ENCODE results near the gene ERC1. TPM values are rescaled to one million over a fixed set of nuclear protein-coding genes. Genes with fewer than 3 reads are reported as not detected.

The ERC1 gene
- total RNA-seq, 1 donor from 2014 or later = 82.2 TPM

GRCh38 chr12:1539135-1539534 is 548.1 kb downstream of the ERC1 start:
- Mint-ChIP-seq H3K9me3 (ENCODE audit: unreplicated experiment) (peaks cover 2% of the 10 kb centered on the region), H3K27me3 (ENCODE audit: unreplicated experiment) (peaks cover 11% of the 10 kb centered on the region), H3K27ac (ENCODE audit: unreplicated experiment) (no peak overlapping the region), H3K4me1 (ENCODE audit: low read depth, unreplicated experiment) (no peaks in the 10 kb centered on the region), H3K4me3 (ENCODE audit: unreplicated experiment) (no peak overlapping the region), H3K36me3 (ENCODE audit: unreplicated experiment) (no peaks in the 10 kb centered on the region)
- no peak for DNase-seq
- TF ChIP-seq, protein P1, sequence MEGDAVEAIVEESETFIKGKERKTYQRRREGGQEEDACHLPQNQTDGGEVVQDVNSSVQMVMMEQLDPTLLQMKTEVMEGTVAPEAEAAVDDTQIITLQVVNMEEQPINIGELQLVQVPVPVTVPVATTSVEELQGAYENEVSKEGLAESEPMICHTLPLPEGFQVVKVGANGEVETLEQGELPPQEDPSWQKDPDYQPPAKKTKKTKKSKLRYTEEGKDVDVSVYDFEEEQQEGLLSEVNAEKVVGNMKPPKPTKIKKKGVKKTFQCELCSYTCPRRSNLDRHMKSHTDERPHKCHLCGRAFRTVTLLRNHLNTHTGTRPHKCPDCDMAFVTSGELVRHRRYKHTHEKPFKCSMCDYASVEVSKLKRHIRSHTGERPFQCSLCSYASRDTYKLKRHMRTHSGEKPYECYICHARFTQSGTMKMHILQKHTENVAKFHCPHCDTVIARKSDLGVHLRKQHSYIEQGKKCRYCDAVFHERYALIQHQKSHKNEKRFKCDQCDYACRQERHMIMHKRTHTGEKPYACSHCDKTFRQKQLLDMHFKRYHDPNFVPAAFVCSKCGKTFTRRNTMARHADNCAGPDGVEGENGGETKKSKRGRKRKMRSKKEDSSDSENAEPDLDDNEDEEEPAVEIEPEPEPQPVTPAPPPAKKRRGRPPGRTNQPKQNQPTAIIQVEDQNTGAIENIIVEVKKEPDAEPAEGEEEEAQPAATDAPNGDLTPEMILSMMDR (IDR thresholded peaks at IDR 0.05; ENCODE audit: partially characterized antibody, unreplicated experiment) = no peak

DNA sequence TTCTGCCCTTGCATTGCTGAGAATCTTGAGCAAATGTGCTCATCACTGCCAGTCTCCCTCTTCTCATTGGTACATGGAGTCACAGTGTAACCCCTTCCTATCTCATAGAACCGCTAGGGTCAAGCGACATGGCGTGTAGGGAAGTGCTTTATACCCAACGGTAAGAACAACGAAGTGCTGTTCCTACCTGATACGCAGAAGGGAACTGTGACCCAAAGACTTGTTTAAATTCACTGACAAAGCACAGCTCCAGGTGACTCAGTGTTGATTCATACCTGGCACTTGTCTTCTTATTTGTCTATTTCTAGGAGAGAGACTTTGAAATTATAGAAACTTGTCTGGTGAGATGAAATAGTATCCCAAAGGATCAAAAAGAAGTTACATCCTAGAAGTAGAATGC is 549.7 kb downstream of the ERC1 start:
- Mint-ChIP-seq H3K27ac (ENCODE audit: unreplicated experiment) (no peak overlapping the region), H3K27me3 (ENCODE audit: unreplicated experiment) (peaks cover 10% of the 10 kb centered on the region), H3K9me3 (ENCODE audit: unreplicated experiment) (peaks cover 2% of the 10 kb centered on the region)

GRCh38 chr12:1542599-1542998 is 551.6 kb downstream of the ERC1 start:
- Mint-ChIP-seq H3K36me3 (ENCODE audit: unreplicated experiment) (no peaks in the 10 kb centered on the region), H3K4me1 (ENCODE audit: low read depth, unreplicated experiment) (no peaks in the 10 kb centered on the region), H3K9me3 (ENCODE audit: unreplicated experiment) (peaks cover 2% of the 10 kb centered on the region), H3K4me3 (ENCODE audit: unreplicated experiment) (no peak overlapping the region), H3K27me3 (ENCODE audit: unreplicated experiment) (peaks cover 2% of the 10 kb centered on the region), H3K27ac (ENCODE audit: unreplicated experiment) (no peak overlapping the region)
- TF ChIP-seq, protein P1 (IDR thresholded peaks at IDR 0.05; ENCODE audit: partially characterized antibody, unreplicated experiment) = no peak
- DNase-seq = no peak

More for the DNA sequence above, 549.7 kb downstream of the ERC1 start:
- no peaks in the 10 kb centered on the region for H3K4me1 Mint-ChIP-seq (ENCODE audit: low read depth, unreplicated experiment)
- no peak overlapping the region for H3K4me3 Mint-ChIP-seq (ENCODE audit: unreplicated experiment)
- no peaks in the 10 kb centered on the region for H3K36me3 Mint-ChIP-seq (ENCODE audit: unreplicated experiment)
- TF ChIP-seq, protein P1 (IDR thresholded peaks at IDR 0.05; ENCODE audit: partially characterized antibody, unreplicated experiment) = no peak
- no peak for DNase-seq

DNA sequence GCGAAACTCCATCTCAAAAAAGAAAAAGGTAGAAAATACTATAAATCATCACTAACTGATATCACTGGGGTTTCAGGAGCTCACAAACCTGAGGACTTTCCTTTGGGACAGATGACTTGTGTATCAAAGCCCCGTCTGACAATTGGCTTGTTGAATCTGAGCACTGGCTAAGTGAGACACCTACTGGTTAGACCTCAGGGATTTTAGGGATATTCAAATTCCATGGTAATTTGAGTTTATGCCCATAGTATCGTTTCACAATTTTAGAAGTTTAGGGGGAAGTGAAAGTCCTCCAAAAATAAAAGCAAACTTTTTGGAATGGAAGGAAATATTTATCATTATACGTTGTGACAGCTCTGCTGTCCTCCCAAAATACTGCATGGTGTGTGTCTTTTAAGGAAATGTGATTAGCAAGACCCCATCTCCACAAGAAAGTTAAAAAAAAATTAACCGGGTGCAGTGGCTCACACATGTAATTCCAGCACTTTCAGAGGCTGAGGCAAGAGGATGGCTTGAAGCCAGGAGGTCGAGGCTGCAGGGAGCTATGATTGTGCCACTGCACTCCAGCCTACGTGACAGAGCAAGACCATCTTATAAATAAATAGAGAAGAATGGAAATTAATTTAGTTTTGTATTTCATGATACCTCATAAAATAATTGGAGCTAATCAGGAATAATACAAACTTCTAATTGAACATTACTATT is 554.1 kb downstream of the ERC1 start:
- DNase-seq = no peak
- H3K9me3 Mint-ChIP-seq (ENCODE audit: unreplicated experiment) = peaks cover 5% of the 10 kb centered on the region
- no peaks in the 10 kb centered on the region for H3K4me1 Mint-ChIP-seq (ENCODE audit: low read depth, unreplicated experiment)
- H3K36me3 Mint-ChIP-seq (ENCODE audit: unreplicated experiment) = no peaks in the 10 kb centered on the region
- H3K27me3 Mint-ChIP-seq (ENCODE audit: unreplicated experiment) = no peaks in the 10 kb centered on the region
- TF ChIP-seq, protein P1 (IDR thresholded peaks at IDR 0.05; ENCODE audit: partially characterized antibody, unreplicated experiment) = no peak
- no peak overlapping the region for H3K27ac Mint-ChIP-seq (ENCODE audit: unreplicated experiment)
- no peak overlapping the region for H3K4me3 Mint-ChIP-seq (ENCODE audit: unreplicated experiment)

Other genes with a start within 250 kb of the ERC1 start
- gene WNK1, start 238.6 kb upstream of the ERC1 start, total RNA-seq (ENCODE audit: unreplicated experiment) = 182 TPM
- 16.5 TPM for gene RAD52, start 41.5 kb upstream of the ERC1 start, total RNA-seq (ENCODE audit: unreplicated experiment)

Measured in glutamatergic neuron (in vitro differentiated cells).